Measurements from ENCODE around the gene OR9Q2. TPM values are rescaled to one million over a fixed set of nuclear protein-coding genes. Genes with fewer than 3 reads are reported as not detected.
"Not testable (repeated sequence)": the region's sequence is repeated elsewhere in the genome, so short reads cannot be mapped to it uniquely, and the experiment has no call there.

OR9Q2 gene, protein sequence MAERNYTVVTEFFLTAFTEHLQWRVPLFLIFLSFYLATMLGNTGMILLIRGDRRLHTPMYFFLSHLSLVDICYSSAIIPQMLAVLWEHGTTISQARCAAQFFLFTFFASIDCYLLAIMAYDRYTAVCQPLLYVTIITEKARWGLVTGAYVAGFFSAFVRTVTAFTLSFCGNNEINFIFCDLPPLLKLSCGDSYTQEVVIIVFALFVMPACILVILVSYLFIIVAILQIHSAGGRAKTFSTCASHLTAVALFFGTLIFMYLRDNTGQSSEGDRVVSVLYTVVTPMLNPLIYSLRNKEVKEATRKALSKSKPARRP
- not detected for polyA plus RNA-seq (2012; ENCODE audit: insufficient read depth, insufficient read length)

- no peak within 1 kb of the TSS for H3K4me3 ChIP-seq (ENCODE audit: low read length)
- no peak for DNase-seq (ENCODE audit: low read depth, low spot score)
Observed at GRCh38 chr11:58188770-58189169, at the start of gene OR9Q2. Gene OR9Q2 (plus strand): TSS chr11:58189070. CDS start chr11:58190491, 1,421 bp downstream.

DNA sequence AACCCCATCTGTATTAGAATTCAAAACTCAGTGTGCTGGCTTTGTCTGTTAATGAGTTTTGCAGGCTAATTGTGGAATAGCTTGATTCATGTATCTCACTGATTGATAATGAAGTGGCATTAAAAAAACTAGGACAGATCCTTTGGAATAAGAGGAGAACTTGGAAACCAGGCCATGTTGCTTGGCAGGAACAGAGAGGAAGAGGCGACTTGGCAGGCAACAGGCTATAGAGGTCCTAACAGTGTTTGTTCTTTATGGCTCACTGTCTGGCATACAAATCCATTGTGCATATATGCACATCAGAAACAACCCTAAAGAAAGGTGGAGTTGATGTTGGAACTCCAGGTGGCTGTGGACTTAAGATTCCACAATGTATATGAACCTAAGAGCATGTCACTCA, 46.1 kb upstream of the OR9Q2 start:
- DNase-seq (ENCODE audit: low read depth, low spot score) = no peak
- no peak overlapping the region for H3K4me3 ChIP-seq (ENCODE audit: low read length)

- no peak overlapping the region for H3K4me3 ChIP-seq (ENCODE audit: low read length)
- DNase-seq (ENCODE audit: low read depth, low spot score) = no peak
Observed at GRCh38 chr11:58152781-58153180, 36.1 kb upstream of the OR9Q2 start.

DNA sequence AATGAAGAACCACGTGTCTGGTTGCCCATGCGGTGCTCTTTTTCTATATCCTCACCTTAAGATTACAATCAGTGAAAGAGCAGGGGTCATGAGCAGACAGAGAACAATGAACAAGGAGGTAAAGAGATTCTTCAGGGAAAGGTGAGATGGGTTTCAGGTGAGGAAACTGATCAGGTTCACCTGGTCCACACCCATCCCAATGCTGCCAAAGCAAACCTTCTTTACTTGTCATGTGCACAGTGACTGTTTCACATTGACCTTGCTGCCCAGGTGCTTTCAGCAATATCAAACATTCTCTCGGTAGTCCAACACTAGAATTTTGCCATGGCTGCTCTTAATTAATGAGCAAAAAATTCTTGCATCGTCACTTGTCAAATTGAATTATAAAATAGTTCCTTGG, 24.5 kb upstream of the OR9Q2 start:
- H3K4me3 ChIP-seq (ENCODE audit: low read length) = no peak overlapping the region
- DNase-seq (ENCODE audit: low read depth, low spot score) = no peak

DNA sequence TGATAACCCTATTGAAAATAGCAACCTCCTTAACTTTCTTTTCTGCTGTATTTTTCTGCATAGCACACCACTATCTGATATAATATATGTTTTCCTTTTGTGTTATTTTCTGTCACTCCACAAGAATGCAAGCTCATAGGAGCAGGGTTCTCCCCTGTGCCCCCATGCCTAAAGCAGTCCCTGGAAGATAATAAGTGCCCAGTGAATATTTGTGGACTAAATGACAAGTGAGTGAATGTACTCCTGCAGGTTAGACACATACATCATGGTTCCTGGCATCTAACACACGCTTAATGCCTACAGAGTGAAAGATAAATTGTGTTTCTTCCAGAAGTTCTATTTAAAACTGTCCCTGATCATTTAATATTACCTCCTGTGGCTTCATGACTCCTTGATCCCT, 23.9 kb upstream of the OR9Q2 start:
- DNase-seq (ENCODE audit: low read depth, low spot score) = no peak
- no peak overlapping the region for H3K4me3 ChIP-seq (ENCODE audit: low read length)

DNA sequence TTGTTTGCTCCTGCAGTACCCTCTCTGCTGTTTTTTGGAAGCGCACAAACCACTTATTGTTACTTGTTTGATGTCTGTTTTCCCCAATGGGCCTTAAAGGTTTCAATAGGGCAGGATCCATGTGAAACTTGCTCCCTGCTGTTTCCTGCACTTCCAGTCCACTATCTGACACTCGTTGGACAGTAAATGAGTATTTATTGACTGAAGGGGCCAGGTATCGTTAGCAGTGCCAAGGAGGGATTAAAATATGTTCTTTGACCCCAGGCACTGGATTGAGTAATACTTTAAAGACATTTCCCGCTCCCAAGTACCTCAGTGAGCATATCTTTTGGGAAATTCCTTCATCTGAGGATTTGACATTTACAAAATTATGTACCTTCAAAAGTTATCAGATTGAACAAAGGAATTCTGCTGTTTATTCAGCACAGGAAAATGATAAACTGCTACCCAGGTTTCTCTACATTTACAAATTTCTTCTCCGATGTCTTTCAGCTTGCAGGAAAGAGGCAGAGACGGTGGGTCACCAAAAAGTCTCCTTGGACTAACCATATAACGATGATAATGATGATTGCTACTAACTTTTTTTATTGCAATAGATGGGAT, 23.3 kb upstream of the OR9Q2 start:
- no peak for DNase-seq (ENCODE audit: low read depth, low spot score)
- H3K4me3 ChIP-seq (ENCODE audit: low read length) = no peak overlapping the region

DNA sequence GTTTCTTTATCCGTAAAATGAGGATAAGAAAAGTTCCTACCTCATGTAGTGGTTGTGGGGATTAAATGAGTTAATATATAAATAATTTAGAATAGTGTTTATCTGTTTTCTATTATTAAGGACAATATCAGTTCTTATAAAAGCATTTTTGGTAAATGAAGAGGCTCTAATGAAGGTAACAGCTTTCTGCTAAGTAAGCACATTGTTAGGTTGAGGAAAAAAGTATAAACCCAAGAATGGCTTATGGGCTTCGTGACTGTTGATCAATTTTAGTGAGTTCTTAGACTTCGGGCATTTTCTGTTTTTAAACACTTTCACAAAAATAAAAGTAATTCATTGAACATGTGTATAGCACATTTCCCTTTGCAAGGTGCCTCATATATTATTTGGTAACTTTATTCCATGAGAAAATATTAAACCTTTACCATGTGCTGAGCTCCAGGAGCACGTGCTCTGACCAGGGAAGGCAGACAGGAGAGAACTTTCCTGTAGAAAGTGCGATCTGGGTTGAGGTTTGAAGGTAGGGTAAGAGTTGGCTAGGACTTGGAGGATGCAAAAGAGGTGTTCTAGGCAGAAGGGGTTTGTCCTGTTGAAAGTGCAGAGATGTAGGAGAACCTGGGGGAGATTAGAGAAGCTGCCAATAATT, 11.3 kb upstream of the OR9Q2 start:
- no peak overlapping the region for H3K4me3 ChIP-seq (ENCODE audit: low read length)
- no peak for DNase-seq (ENCODE audit: low read depth, low spot score)

DNA sequence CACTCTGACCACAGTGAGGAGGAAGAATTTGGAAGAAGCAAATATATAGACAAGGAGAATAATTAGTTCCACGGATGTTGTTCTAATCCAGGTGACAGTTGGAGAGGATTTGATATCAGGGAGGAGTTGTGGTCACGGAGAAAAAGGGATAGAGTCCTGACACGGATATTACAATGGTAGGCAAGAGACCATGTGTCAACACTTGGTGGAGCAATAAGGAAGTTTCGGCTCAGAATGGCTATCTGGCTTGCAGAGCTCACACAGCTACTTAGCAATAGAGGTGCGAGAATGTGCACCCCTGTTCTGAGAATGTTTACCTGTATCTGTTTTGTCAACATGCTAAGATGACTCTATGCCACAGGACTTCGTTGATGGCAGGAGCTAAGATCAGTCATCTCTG, 10.4 kb upstream of the OR9Q2 start:
- no peak for DNase-seq (ENCODE audit: low read depth, low spot score)

DNA sequence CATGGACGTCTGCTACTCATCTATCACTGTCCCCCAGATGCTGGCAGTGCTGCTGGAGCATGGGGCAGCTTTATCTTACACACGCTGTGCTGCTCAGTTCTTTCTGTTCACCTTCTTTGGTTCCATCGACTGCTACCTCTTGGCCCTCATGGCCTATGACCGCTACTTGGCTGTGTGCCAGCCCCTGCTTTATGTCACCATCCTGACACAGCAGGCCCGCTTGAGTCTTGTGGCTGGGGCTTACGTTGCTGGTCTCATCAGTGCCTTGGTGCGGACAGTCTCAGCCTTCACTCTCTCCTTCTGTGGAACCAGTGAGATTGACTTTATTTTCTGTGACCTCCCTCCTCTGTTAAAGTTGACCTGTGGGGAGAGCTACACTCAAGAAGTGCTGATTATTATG, 9.2 kb upstream of the OR9Q2 start:
- no peak overlapping the region for H3K4me3 ChIP-seq (ENCODE audit: low read length)
- no peak for DNase-seq (ENCODE audit: low read depth, low spot score)

More for the DNA sequence above, 10.4 kb upstream of the OR9Q2 start:
- no peak overlapping the region for H3K4me3 ChIP-seq (ENCODE audit: low read length)

GRCh38 chr11:58186938-58187337, 1.9 kb upstream of the OR9Q2 start:
- no peak overlapping the region for H3K4me3 ChIP-seq (ENCODE audit: low read length)
- DNase-seq (ENCODE audit: low read depth, low spot score) = no peak

GRCh38 chr11:58192229-58192628, 3.4 kb downstream of the OR9Q2 start:
- H3K4me3 ChIP-seq (ENCODE audit: low read length) = no peak overlapping the region
- DNase-seq (ENCODE audit: low read depth, low spot score) = no peak

- DNase-seq (ENCODE audit: low read depth, low spot score) = no peak
- H3K4me3 ChIP-seq (ENCODE audit: low read length) = no peak overlapping the region
Observed at GRCh38 chr11:58193391-58193790, 4.5 kb downstream of the OR9Q2 start.

DNA sequence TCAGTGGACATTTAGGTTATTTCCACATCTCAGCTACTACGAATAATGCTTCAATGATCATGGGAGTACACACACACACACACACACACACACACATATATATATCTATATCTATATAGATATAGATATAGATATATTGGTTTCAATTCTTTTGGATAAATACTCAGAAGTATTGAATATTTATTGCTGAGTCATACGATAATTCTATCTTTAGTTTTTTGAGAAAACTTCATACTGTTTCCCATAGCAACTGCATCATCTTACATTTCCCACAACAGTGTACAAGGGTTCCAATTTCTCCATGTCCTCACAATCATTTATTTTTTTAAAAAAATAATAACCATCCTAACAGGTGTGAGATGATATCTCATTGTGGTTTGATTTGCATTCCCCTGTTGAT, 7.1 kb downstream of the OR9Q2 start:
- no peak overlapping the region for H3K4me3 ChIP-seq (ENCODE audit: low read length)
- no peak for DNase-seq (ENCODE audit: low read depth, low spot score)

- no peak for DNase-seq (ENCODE audit: low read depth, low spot score)
- H3K4me3 ChIP-seq (ENCODE audit: low read length) = no peak overlapping the region
Observed at GRCh38 chr11:58199271-58199670, 10.4 kb downstream of the OR9Q2 start.

GRCh38 chr11:58204042-58204441, 15.2 kb downstream of the OR9Q2 start, which contains the start of gene OR1S2:
Gene OR1S2 (minus strand): TSS chr11:58204142. CDS start chr11:58204142, 0 bp downstream.
- no peak for DNase-seq (ENCODE audit: low read depth, low spot score)
- H3K4me3 ChIP-seq (ENCODE audit: low read length) = no peak within 1 kb of the TSS

DNA sequence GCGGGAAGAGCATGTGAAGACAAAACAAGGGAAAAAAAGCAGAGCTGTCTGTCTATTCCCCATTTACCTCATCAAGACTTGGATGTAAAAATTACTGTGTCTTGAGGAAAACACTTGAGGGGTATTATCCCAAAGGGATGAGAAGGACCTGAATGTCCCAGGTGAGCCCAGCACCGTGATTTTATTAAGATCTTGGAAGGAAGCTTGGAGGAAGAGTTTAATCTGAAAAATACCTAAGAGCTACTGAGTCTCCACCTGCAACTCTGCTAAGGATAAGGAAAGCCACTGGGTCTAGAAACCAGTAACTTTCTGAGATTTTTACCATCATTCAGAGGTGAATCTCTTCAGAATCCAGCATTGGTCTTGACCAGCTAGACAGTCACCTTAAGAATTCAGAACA, 23.6 kb downstream of the OR9Q2 start, which contains the start of gene OR1S1:
Gene OR1S1 (plus strand): TSS at position 301 of the 400 bp plus-strand sequence.
- DNase-seq (ENCODE audit: low read depth, low spot score); H3K4me3 ChIP-seq (ENCODE audit: low read length): not testable (repeated sequence)

DNA sequence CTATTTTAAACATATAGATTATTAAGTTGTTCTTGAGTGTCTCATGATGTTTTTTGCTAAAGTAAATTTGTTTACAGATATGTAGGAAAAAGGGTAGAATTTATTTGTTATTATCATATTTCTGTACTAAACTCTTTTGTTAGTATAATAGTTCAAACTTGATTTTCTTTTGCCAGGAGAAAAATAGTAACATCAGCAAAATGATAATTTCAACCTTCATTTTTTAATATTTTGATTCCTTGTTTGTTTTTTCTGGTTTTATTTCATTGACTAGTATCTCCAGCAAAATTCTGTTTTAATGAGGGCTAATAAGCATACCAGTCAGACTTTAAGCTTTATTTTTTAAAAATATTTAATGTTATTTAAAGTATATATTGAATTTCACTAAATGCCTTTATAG, 27.6 kb downstream of the OR9Q2 start:
- H3K4me3 ChIP-seq (ENCODE audit: low read length) = no peak overlapping the region
- DNase-seq (ENCODE audit: low read depth, low spot score) = no peak

GRCh38 chr11:58222721-58223120, 33.9 kb downstream of the OR9Q2 start:
- no peak overlapping the region for H3K4me3 ChIP-seq (ENCODE audit: low read length)
- DNase-seq (ENCODE audit: low read depth, low spot score) = no peak

- no peak overlapping the region for H3K4me3 ChIP-seq (ENCODE audit: low read length)
- DNase-seq (ENCODE audit: low read depth, low spot score) = no peak
Observed at GRCh38 chr11:58227956-58228615, 39.2 kb downstream of the OR9Q2 start.
